MCF 10A (cell line): ENCODE measurements around the gene GRHPR. TPM values are rescaled to one million over a fixed set of nuclear protein-coding genes. Genes with fewer than 3 reads are reported as not detected.
"Not testable (repeated sequence)": the region's sequence is repeated elsewhere in the genome, so short reads cannot be mapped to it uniquely, and the experiment has no call there.

Experiments used
- BruUV-seq: library from RNA; stranded (reverse); fragments of 400-500 nt; replicated peaks from 2 replicates; lab custom pipeline; 2021; lab: Mats Ljungman, UMichigan
- CTCF ChIA-PET: fragments of 300-600 bp; sonication (Branson Sonifier 250); formaldehyde crosslinking; extraction: SDS; loops from one replicate; lab custom pipeline; 2021; ENCODE audit warnings: antibody characterized with exemption, inconsistent platforms; lab: Yijun Ruan, JAX
- POLR2A ChIA-PET: fragments of 300-600, 350-650 bp; sonication (Branson Sonifier 250); formaldehyde crosslinking; extraction: SDS; loops from one replicate; lab custom pipeline; 2020; ENCODE audit warnings: antibody characterized with exemption, inconsistent platforms; lab: Yijun Ruan, JAX
- DNase-seq: peaks from one replicate; pipeline ENCODE4 v3.0.0-alpha.2; 2018; ENCODE audit not compliant: unreplicated experiment
- H3K27ac Mint-ChIP-seq: one replicate; pipeline ENCODE4 v1.8.0; 2022; ENCODE audit warnings: mild to moderate bottlenecking, low read depth, mixed read lengths; ENCODE audit not compliant: unreplicated experiment
- H3K27me3 Mint-ChIP-seq: one replicate; pipeline ENCODE4 v1.8.0; 2022; ENCODE audit warnings: mixed read lengths; ENCODE audit not compliant: insufficient read depth, unreplicated experiment
- H3K36me3 Mint-ChIP-seq: one replicate; pipeline ENCODE4 v1.8.0; 2022; ENCODE audit warnings: mild to moderate bottlenecking, moderate library complexity, mixed read lengths; ENCODE audit not compliant: insufficient read depth, unreplicated experiment
- H3K4me1 Mint-ChIP-seq: one replicate; pipeline ENCODE4 v1.8.0; 2022; ENCODE audit warnings: mixed read lengths; ENCODE audit not compliant: insufficient read depth, unreplicated experiment
- H3K4me3 Mint-ChIP-seq: one replicate; pipeline ENCODE4 v1.8.0; 2022; ENCODE audit warnings: mild to moderate bottlenecking, moderate library complexity, mixed read lengths; ENCODE audit not compliant: unreplicated experiment
- H3K9me3 Mint-ChIP-seq: one replicate; pipeline ENCODE4 v1.8.0; 2022; ENCODE audit warnings: mixed read lengths; ENCODE audit not compliant: unreplicated experiment
- intact Hi-C: fragments of 100-400 bp; cut with micrococcal nuclease; formaldehyde crosslinking; loops from 2 replicates; pipeline ENCODE4 v1.14.1; 2022
- total RNA-seq: library from RNA; stranded (reverse); gene quantifications from 2 replicates; pipeline ENCODE4 v1.2.3, GENCODE V29; 2022
- TF ChIP-seq, protein P1 (sequence below): fragments of 200-600 bp; IDR thresholded peaks from one replicate; pipeline ENCODE4 v1.8.0; 2022; ENCODE audit warnings: antibody characterized with exemption, mild to moderate bottlenecking; ENCODE audit not compliant: unreplicated experiment

GRHPR gene
- total RNA-seq, 1 experiment from 2014 or later = 121 TPM

DNA sequence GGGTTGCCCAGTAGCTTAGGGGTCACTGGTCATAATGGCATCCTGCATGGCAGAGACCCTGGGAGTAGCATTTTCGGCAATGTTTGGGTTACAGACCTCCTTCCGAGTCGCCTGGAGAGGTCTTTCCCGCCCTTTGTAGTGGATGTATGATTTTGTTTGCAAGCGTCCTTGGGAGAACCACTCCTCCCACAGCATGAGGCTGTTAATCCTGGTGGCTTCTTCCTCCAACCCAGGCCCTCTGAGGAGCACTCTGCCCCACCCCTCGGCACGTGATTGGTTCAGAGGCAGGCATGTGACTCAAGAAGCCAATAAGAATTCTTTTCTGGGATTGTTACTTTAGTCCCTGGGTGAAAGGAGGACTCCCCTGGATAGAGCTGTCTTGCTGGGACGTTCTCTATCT lies 30.2 kb upstream of the GRHPR start:
- Mint-ChIP-seq H3K36me3 (no peaks in the 10 kb centered on the region), H3K27ac (no peak overlapping the region), H3K9me3 (no peaks in the 10 kb centered on the region), H3K27me3 (peaks cover 11% of the 10 kb centered on the region), H3K4me3 (no peak overlapping the region), H3K4me1 (no peaks in the 10 kb centered on the region)
- intact Hi-C loops = no loop called here
- DNase-seq = no peak
- CTCF ChIA-PET = interaction anchor here (0.9 kb wide), 1 partner anchor 523 kb away, joined by 3 read pairs; no protein-coding TSS in a partner anchor
- POLR2A ChIA-PET = no interaction called here
- TF ChIP-seq, protein P1, sequence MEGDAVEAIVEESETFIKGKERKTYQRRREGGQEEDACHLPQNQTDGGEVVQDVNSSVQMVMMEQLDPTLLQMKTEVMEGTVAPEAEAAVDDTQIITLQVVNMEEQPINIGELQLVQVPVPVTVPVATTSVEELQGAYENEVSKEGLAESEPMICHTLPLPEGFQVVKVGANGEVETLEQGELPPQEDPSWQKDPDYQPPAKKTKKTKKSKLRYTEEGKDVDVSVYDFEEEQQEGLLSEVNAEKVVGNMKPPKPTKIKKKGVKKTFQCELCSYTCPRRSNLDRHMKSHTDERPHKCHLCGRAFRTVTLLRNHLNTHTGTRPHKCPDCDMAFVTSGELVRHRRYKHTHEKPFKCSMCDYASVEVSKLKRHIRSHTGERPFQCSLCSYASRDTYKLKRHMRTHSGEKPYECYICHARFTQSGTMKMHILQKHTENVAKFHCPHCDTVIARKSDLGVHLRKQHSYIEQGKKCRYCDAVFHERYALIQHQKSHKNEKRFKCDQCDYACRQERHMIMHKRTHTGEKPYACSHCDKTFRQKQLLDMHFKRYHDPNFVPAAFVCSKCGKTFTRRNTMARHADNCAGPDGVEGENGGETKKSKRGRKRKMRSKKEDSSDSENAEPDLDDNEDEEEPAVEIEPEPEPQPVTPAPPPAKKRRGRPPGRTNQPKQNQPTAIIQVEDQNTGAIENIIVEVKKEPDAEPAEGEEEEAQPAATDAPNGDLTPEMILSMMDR = no peak
- no TSS peak for BruUV-seq

DNA sequence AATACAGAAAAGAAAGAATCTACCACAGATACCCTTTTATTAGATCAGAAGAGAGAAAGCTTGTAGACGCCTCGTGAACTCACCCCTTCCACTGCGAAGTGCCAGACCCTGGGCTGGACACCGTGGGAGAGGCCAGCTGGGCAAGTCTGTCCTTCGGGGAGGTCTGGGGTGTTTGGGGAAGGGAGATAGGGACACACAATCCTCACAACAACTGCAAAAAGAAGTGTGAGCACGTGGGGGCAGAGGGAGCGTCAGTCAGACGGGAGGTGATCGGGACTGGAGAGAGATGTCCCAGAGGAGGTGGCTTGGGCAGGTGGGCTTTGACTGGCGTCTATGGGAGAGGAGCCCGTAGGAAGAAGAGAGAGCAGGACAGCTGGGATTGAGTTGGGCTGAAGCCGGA lies 27.3 kb upstream of the GRHPR start:
- Mint-ChIP-seq H3K4me1 (no peaks in the 10 kb centered on the region), H3K27ac (no peak overlapping the region), H3K4me3 (no peak overlapping the region), H3K27me3 (peaks cover 11% of the 10 kb centered on the region), H3K9me3 (no peaks in the 10 kb centered on the region), H3K36me3 (no peaks in the 10 kb centered on the region)
- TF ChIP-seq, protein P1 = no peak
- CTCF ChIA-PET = interaction anchor here (1.2 to 2.0 kb wide), 2 partner anchors 12 to 16 kb away, joined by 3 to 10 read pairs; no protein-coding TSS in a partner anchor
- no TSS peak for BruUV-seq
- intact Hi-C loops = no loop called here
- DNase-seq = no peak
- POLR2A ChIA-PET = no interaction called here

DNA sequence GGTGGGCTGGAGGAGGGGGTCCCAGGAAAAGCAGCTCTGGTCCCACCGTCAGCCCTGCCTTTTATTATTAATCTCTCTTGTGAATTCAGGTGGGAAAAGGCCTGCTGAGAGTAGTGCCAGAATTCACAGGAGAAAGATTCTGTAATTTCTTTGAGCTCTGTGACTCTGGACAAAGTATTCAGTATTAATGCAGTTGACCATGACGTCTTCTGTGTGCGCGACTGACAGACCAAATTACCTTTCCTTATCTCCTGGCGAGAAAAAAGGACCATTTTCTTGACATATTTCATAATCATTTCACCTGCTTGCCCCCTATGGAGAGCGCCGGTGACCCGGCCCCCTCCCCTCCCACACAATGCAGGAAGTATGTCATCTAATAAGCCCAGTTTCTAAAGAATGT lies 26.8 kb upstream of the GRHPR start:
- no peak overlapping the region for H3K27ac Mint-ChIP-seq
- H3K27me3 Mint-ChIP-seq = peaks cover 11% of the 10 kb centered on the region
- H3K36me3 Mint-ChIP-seq = no peaks in the 10 kb centered on the region
- no TSS peak for BruUV-seq
- no peak overlapping the region for H3K4me3 Mint-ChIP-seq
- ChIA-PET POLR2A (no interaction called here), CTCF (interaction anchor here (0.6 to 2.0 kb wide), 5 partner anchors 12 to 953 kb away, joined by 3 to 10 read pairs (median 4); no protein-coding TSS in a partner anchor)
- H3K4me1 Mint-ChIP-seq = no peaks in the 10 kb centered on the region
- intact Hi-C loops = no loop called here
- DNase-seq = no peak
- TF ChIP-seq, protein P1 = no peak
- H3K9me3 Mint-ChIP-seq = no peaks in the 10 kb centered on the region

DNA sequence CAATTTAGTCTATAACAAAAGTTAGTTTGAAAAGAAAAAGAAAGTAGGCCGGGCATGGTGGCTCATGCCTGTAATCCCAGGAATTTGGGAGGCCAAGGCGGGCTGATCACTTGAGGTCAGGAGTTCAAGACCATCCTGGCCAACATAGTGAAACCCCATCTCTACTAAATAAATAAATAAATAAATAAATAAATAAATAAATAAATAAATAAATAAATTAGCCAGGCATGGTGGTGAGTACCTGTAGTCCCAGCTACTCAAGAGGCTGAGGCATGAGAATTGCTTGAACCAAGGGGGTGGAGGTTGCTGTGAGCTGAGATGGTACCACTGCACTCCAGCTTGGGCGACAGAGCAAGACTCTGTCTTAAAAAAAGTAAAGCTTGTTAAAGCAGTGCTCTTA lies 24.5 kb upstream of the GRHPR start:
- H3K9me3 Mint-ChIP-seq, intact Hi-C loops, H3K4me3 Mint-ChIP-seq, BruUV-seq, H3K36me3 Mint-ChIP-seq, H3K27ac Mint-ChIP-seq, H3K4me1 Mint-ChIP-seq, DNase-seq: not testable (repeated sequence)
- peaks cover 21% of the 10 kb centered on the region for H3K27me3 Mint-ChIP-seq
- ChIA-PET CTCF (interaction anchor here (0.6 to 1.5 kb wide), 2 partner anchors 10 to 14 kb away, joined by 3 to 4 read pairs; no protein-coding TSS in a partner anchor), POLR2A (interaction anchor here (0.7 to 0.8 kb wide), 2 partner anchors 13 to 68 kb away, joined by 3 to 6 read pairs; no protein-coding TSS in a partner anchor)
